ENCODE results near the gene NCEH1. TPM values are rescaled to one million over a fixed set of nuclear protein-coding genes. Genes with fewer than 3 reads are reported as not detected.

Gene NCEH1
- total RNA-seq, 1 donor from 2014 or later: 2.3 TPM

GRCh38 chr3:172607305-172608121, 103.4 kb downstream of the NCEH1 start:
- peaks cover 11% of the 10 kb centered on the region for H3K4me1 Mint-ChIP-seq
- peak overlapping the region; percentile 36 for H3K27ac Mint-ChIP-seq (ENCODE audit: unreplicated experiment)
- no peaks in the 10 kb centered on the region for H3K27me3 Mint-ChIP-seq (ENCODE audit: low read depth)
- H3K4me3 Mint-ChIP-seq: no peak overlapping the region
- DNase-seq (ENCODE audit: low read depth, low spot score): no peak
- TF ChIP-seq CTCF (conservative IDR thresholded peaks at IDR 0.05): no peak
- H3K9me3 Mint-ChIP-seq: peaks cover 3% of the 10 kb centered on the region
- no peaks in the 10 kb centered on the region for H3K36me3 Mint-ChIP-seq (ENCODE audit: low read depth)

- peaks cover 11% of the 10 kb centered on the region for H3K4me1 Mint-ChIP-seq
- H3K9me3 Mint-ChIP-seq: peaks cover 3% of the 10 kb centered on the region
- H3K27ac Mint-ChIP-seq (ENCODE audit: unreplicated experiment): no peak overlapping the region
- no peak for DNase-seq (ENCODE audit: low read depth, low spot score)
- H3K4me3 Mint-ChIP-seq: no peak overlapping the region
- H3K36me3 Mint-ChIP-seq (ENCODE audit: low read depth): no peaks in the 10 kb centered on the region
- H3K27me3 Mint-ChIP-seq (ENCODE audit: low read depth): no peaks in the 10 kb centered on the region
- no peak for TF ChIP-seq CTCF (conservative IDR thresholded peaks at IDR 0.05)
These were observed 104.8 kb downstream of the NCEH1 start for GRCh38 chr3:172606021-172606420.

- Mint-ChIP-seq H3K27me3 (ENCODE audit: low read depth) (no peaks in the 10 kb centered on the region), H3K9me3 (peaks cover 3% of the 10 kb centered on the region), H3K36me3 (ENCODE audit: low read depth) (no peaks in the 10 kb centered on the region), H3K4me1 (peaks cover 11% of the 10 kb centered on the region), H3K27ac (ENCODE audit: unreplicated experiment) (no peak overlapping the region), H3K4me3 (no peak overlapping the region)
- no peak for TF ChIP-seq CTCF (conservative IDR thresholded peaks at IDR 0.05)
- no peak for DNase-seq (ENCODE audit: low read depth, low spot score)
These were observed 105.8 kb downstream of the NCEH1 start for GRCh38 chr3:172604895-172605646.

GRCh38 chr3:172601066-172601832, 109.6 kb downstream of the NCEH1 start:
- DNase-seq (ENCODE audit: low read depth, low spot score): no peak
- Mint-ChIP-seq H3K9me3 (peaks cover 4% of the 10 kb centered on the region), H3K27ac (ENCODE audit: unreplicated experiment) (no peak overlapping the region), H3K4me1 (no peaks in the 10 kb centered on the region), H3K36me3 (ENCODE audit: low read depth) (no peaks in the 10 kb centered on the region), H3K4me3 (no peak overlapping the region), H3K27me3 (ENCODE audit: low read depth) (no peaks in the 10 kb centered on the region)
- TF ChIP-seq CTCF (conservative IDR thresholded peaks at IDR 0.05): no peak

- no peak overlapping the region for H3K4me3 Mint-ChIP-seq
- DNase-seq (ENCODE audit: low read depth, low spot score): no peak
- H3K27me3 Mint-ChIP-seq (ENCODE audit: low read depth): no peaks in the 10 kb centered on the region
- H3K9me3 Mint-ChIP-seq: peaks cover 4% of the 10 kb centered on the region
- H3K27ac Mint-ChIP-seq (ENCODE audit: unreplicated experiment): no peak overlapping the region
- H3K36me3 Mint-ChIP-seq (ENCODE audit: low read depth): no peaks in the 10 kb centered on the region
- no peaks in the 10 kb centered on the region for H3K4me1 Mint-ChIP-seq
- no peak for TF ChIP-seq CTCF (conservative IDR thresholded peaks at IDR 0.05)
These were observed 110.2 kb downstream of the NCEH1 start for GRCh38 chr3:172600644-172601065.

Measured in neural crest cell (in vitro differentiated cells).